ENCODE results near the gene MEGF11.
"Not testable (repeated sequence)": the region's sequence is repeated elsewhere in the genome, so short reads cannot be mapped to it uniquely, and the experiment has no call there.

Gene MEGF11

DNA sequence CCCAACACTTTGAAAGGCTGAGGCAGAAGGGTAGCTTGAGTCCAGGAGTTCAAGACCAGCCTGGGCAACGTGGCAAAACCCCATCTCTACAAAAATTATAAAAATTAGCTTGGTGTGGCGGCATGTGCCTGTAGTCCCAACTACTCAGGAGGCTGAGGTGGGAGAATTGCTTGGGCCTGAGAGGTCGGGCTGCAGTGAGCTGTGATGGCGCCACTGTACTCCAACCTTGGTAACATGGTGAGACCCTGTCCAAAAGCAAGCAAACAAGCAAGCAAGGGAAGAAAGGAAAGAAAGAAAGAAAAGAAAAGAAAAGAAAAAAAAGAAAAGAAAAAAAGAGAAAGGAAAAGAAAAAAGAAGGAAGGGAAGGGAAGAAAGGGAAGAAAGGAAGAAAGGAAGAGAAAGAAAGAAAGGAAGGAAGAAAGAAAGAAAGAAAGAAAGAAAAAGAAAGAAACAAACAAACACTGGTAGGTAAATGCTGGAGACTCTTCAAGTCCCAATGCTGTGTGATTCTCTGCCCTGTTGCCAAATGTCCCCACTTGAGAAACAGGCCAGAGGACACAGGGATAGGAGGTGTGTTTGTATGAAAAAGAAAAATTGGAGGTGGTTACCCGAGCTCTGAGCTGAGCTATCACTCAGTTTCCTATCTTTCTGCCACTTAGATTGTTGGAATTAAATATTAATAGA, 263.1 kb downstream of the MEGF11 start:
- DNase-seq, result no peak

DNA sequence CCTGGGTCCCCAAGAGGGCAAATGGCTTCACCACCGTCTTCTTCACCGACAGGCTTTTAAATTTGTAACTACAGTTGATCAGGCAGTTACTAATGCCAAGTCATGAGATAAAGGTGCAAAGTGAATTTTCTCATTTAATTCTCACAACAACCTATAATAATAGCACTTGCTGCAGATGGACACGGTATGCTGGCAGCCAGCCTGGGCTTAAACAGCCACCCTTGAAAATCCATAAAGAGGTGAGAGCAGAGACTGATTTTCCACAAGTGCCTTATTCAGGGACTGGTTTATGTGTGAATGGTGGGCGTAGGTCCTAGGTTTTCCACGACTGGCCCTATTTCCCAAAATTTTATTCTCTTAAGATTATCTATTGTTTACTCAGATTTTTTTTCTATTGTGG, 266.4 kb downstream of the MEGF11 start:
- DNase-seq, result no peak

DNA sequence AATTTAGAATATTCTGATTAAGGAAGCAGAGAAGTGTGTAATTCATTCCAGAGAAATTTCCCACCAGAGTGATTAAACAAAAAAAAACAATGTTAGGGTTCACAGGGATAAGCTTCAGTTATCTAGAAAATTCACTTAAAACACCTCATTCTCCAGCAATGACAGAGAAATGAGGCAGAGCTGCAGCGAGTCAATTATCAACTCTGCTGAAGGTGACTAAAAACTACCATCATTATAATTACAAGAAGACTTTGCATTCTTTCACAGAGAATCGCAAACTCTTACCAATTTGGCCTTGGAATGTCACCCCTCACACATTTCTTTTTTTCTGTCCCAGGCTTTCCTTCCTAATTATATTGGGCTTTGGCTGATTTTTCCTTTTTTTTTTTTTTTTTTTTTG, 267.1 kb downstream of the MEGF11 start:
- no peak for DNase-seq

DNA sequence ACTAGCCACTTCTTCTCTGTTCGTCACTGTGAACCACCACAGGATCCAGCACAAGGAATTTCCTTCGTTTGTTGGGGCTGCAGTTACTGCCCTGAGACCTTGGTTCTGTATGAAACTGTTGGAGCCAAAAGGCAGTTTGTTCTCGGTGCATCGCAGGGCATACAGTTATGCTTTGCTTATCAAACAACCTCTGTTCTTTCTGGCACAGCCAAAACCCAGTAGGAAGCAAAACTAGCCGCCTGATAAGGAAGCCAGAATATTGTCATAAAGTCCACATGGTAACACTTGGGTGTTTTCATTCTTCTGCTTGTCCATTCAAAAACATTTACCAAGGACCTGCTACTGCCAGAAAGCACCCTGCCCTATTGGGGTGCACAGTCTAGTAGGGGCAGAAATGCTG, 268.2 kb downstream of the MEGF11 start:
- no peak for DNase-seq

DNA sequence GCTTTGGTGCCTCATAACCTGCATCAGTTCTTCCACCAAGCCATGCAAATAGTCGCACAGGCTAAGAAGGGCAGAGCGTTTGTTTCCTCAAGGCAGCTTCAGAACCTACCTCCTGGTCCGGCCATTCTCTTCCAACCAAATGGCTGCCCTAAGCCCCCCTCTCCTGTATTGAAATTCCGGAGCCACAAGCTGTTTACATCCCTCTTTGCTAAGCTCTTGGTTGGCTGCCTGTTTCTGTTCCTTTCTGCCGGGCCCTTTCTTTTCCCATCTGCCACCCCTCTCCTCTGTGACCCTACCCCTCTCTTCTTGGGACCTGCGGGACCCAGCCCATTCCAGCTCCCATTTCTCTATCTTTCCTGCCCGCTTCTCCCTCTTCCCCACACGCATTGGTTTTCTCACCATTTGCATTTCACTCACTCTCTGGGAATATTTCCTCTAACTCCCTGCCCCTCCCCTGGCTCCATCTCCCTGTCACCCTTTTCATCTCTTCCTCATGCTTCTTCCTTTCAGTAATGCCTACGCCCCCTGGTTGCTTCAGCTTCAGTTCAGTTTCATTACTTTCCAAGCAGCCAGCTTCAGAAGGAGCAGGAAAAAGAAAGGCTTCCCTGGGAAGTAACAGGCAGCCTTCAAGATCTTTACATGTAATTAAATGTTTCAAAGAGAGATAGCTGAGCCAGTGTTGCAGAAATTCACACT, 270.8 kb downstream of the MEGF11 start:
- DNase-seq, result peak; percentile 3

DNA sequence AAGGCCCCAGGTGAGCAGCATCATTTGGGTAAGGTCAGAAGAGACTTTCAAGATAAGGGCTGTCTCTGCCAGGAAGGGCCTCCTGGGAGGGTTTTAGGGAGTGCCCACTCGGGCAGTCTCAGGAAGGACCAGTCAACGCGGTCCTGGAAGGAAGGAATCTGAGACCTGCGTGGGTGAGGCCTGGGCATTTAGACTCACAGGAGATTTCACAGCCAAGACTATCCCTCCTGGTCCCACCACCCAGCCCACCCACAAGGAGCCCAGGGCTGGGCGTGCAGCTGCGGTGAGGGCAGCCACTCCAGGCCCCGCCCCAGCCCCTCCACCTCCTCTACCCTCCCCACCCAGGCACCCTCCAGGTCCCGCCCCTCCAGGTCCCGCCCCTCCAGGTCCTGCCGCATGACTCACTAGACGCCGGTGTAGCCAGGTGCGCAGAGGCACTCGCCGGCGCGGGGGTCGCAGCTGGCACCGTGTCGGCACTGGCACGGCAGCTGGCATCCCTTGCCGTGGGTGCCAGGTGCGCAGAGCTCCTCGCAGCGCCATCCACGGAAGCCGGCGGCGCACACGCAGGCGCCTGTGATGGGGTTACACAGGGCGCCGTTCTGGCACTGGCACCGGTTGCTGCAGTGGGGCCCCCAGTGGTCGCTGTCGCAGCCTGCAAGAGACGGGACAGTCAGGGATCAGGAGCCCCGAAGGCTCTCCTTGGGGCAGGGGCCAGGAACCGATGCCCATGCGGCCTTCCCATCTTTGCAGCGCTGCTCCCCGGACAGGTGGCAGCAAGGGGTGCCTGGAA, 271.5 kb downstream of the MEGF11 start:
- DNase-seq, result peak; percentile 25

DNA sequence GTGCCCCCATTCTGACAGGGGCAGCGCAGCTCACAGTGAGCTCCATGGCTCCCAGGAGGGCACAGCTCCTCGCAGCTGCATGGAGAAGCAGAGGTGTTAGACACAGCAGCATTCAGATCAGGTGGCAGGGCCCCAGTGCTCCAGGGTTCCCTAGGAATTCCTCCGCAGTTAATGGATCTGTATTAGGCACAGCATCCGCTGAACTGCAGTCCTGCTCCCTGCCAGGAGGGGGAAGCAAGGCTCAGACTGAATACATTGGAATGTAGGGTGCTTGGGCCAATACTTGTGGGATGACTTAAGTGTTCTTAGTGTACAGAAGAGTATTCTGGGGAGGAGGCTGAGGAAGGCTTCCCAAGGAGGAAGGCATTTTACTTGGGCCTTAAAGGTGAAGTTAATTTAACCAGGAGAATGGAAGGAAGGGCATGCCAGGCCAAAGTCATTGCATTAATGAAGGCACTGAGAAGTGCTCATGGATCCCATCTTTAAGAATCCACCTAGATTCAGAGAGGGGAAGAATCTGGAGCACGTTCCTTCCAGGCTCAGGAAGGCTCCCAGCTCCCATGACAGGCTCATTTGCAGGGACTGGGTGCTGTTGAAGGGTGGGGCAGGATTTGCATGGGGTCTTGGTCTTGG, 272.6 kb downstream of the MEGF11 start:
- peak; percentile 6 for DNase-seq

DNA sequence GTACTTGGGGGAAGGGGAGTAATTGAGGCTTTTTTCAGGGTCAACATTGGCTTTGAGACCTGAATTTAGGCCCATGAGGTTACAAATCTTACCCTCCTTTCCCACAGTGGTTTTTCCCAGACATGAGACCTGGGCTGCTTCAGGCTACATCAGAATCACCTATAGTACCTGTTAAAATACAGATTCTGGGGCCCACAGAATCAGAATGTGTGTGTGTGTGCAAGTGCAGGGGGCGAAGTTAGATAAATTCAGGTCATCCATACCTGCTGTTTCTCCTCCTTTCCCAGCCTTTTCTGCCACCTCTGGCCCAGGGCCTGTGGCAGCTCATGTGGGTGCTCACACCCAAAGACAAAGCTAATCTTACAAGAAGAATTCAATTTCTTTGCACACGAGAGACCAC, 273.7 kb downstream of the MEGF11 start:
- no peak for DNase-seq

DNA sequence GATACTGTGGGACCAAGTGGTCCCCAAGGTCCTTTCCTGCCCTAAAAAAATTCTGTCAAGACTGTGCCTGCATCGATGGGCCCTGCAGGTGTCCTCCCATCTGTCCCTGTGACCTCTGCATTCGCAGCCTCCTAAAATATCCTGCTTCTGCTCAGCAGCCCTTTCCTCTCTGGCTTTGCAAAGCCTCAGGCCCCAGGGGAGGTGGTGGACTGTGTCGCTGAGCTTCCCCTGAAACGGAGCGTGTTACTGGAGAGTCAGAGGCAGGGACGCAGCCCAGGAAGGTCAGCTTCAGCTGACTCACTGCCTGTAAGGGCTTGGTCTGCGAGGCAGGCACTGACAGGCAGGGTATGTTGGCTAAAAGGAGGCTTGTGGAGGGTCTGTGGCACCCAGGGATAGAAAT, 274.2 kb downstream of the MEGF11 start:
- no peak for DNase-seq

DNA sequence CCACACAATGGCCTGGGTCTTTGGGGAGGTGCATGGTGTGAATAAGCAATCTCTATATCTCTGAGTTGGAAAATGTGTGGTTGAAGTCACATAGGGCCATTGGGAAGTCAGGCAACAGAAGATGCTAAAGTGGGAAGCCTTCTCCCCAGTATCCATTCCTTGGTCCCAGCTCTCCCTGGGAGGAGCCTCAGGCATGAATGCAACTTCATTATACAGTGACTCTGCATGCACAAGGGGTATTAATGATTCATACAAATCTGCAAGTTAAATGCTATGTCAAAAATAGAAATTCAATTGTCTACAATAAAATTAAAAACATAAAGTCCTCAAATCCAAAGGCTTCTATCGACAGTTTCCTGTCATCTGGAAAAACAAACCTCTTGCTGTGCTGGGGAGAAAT, 275.4 kb downstream of the MEGF11 start:
- DNase-seq, result no peak

DNA sequence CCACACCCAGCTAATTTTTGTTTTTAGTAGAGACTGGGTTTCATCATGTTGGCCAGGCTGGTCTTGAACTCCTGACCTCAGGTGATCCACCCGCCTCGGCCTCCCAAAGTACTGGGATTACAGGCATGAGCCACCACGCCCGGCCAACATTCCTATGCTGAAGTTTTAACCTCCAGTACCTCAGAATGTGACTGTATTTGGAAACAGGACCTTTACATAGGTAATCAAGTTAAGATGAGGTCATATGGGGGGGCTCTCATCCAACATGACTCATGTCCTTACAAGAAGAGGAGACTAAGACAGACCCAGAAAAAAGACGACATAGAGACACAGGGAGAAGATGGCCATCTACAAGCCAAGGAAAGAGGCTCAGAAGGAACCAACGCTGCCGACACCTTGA, 277.4 kb downstream of the MEGF11 start:
- DNase-seq, result not testable (repeated sequence)

DNA sequence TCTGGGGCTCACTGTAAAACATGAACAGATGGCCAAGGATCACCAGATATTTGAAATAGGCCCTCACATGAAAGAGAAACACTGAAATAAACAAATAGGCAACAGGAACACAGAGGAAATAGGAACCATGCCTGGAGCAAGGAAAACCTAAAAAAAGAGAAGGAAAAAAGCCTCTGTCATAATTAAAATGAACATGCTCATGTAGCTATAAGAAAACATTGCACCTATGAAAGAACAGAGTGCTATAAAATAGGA, 281.9 kb downstream of the MEGF11 start:
- DNase-seq, result no peak

DNA sequence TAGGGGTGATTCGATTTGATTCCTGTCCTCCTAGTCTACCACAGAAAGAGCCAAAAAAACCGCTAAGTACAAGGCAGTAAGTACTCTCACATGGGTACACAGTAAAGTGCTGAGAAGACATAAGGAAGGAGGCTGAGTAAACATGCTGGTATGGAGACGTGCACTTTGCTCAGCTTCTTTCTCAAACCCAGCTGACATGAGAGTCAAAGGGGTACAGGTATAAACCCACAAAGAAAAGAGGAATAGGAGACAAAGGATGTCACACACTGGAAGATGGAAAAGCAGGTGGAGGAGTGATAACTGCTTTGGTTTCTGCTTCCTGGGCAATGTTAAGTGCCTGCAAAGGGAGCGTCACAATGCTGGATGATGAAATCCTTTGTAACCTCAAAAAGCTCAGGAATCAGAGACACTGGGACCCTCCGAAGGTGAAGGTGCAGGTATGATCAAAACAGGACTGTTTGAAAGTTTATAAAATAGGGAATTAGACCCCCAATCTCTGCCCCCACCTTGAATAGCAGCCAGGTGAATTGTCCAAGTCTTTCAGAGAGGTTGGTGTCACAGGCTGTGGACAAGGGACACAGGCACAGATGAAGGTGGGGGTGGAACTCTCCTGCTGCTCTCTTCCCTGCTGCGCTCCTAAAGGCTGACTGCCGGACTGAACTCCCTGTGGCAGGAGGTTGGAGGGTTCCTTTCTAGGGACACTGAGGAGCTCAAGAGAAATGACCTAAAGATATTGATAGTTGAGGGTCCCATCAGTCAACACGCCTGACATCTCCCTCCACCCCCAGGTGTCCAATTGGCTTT, 282.4 kb downstream of the MEGF11 start:
- DNase-seq, result no peak

DNA sequence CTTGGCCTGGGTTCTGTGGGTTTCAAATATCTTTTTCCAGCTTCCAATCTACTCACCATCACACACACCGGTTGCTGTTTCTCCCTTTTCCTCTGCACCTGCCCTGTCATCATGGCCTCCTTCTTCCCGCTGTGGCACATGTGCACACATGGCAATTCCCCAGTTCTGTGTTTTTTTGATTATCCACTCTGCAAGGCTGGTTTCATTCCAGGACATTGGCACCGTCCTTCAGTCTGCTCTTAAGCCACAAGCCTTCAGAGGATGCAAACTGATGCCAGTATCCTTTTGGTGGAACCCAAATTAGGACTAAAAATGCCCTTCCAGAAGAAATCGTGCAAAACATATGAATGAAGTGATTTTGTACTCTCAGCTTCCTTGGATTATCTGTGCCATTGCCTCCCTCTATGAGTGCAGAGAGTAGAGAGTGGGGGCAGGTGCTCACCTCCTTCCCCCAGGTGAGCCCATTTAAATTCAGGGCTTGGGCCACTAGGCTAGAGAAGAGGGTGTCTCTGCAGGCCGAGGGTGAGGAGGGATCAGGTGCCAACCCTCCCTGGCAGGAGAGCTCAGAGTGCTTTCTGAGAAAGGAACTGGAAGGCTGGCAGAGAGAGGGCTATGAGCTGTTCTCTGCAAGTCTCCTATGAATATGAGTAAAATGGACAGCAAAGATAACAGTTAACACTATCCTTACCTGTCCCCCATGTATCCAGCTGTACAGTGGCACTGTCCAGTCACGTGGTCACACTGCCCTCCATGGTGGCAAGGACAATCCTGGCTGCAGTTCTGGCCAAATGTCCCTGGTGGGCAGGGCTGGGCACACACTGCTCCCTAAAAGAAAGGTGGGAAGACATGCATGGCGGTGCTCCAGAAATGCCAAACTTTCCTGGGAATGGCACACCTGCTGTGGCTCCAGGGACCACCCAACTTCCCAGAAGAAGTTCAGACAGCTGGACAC, 283.4 kb downstream of the MEGF11 start:
- no peak for DNase-seq

DNA sequence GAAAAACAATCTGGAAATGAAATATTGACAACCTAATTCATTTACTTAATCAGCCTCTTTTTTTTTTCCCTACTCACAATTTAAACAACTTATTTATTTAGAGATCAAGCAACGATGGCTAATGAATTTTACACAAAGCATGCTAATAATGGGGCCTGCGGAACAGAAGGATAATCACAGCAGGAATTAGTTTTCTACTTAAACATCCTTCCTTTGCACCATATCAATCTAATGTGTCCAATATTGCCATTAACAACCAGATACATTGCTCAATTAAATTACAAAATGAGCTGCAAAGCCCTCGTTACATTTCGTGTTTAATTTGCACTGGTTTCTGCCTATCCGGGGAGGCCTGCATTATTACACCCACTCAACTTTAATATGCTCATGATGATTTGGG, 285.0 kb downstream of the MEGF11 start:
- DNase-seq, result no peak

DNA sequence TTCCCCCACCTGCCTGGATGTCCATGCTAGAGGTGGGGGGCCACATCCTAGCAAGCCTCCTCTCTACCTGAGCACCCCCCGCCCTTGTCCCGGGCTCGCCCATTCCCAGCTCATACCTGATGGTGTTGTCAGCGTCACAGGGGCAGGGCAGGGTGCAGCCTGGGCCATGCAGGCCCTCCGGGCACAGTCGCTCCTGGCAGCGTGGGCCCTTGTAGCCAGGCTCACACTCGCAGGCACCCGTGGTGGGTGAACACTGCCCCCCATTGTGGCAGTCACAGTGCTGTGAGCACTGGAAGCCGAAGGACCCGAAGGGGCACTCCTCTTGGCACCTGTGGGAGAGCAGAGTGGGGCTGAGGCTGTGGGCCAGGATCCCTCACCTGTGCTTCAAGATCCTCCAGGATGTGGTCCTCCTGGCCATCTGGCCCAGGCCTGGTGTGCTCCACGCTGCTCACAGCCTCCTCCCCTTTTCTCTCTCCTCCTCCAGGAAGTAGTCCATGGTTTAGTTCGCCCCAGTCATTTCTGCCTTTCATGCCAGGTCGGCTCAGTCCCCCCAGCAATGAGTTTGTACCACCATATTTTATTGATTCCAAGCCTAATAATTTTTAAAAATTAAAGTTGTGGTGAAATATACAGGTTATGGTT, 288.6 kb downstream of the MEGF11 start:
- no peak for DNase-seq

DNA sequence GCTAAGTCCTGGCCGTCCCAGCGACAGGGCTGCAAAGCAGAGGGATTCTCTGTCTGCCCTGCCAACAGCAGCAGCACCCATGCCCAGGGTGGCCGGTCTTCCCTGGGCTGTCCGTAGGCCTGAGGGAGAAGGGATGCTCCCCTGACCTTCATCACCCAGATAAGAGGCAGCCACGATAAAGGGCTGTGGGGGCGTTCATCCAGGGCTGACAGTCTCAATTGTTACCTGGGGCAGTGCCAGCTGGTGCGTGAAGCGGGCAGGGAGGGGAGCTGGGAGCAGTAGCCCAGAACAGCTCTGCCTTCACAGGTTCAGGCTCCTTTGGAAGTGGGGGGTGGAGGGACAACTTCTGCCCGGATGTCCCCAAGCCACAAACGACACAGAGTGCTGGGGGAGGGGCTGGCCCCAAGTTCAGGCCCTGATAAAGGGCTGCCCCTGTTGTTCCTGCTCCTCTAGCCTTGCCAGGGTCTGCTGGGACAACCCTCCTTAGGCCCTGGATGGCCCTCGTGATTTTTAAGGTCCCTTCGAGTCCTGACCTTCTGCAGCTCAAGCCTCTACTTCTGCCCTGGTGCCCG, 289.6 kb downstream of the MEGF11 start:
- DNase-seq, result no peak

DNA sequence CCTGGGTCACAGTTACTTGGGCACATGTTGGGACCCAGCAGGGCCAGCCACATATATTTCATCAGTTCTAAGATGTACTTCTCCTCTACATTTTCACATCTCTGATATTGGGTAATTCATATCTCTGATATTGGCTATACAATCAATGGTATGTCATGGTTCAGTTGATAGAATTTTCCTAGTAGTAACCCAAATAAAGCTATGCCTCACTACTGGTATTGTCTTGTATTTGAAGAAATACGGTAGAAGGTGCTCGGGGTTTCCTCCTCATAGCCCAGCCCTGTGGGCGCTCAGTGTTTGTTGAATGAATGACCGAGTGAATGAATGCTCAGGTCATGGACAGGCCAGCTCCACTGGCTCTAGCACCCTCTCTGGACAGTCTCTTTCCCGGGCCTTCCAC, 290.2 kb downstream of the MEGF11 start:
- DNase-seq, result no peak

DNA sequence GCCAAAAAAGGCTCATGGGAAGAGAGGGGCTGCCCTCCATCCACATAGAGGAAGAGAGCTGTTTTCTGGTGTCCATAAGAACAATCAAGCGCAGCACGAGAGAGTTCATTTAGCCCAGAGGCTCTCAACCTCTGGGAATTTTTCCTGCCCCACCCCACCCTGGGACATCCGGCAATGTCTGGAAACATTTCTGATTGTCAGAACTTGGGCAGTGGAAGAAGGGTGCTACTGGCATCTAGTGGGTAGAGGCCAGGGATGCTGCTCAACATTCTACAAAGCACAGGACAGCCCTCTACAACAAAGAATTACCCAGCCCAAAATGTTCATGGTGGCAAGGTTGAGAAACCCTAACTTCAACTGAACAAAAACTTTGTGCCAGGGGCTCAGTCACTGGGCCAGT, 291.4 kb downstream of the MEGF11 start:
- DNase-seq, result no peak

DNA sequence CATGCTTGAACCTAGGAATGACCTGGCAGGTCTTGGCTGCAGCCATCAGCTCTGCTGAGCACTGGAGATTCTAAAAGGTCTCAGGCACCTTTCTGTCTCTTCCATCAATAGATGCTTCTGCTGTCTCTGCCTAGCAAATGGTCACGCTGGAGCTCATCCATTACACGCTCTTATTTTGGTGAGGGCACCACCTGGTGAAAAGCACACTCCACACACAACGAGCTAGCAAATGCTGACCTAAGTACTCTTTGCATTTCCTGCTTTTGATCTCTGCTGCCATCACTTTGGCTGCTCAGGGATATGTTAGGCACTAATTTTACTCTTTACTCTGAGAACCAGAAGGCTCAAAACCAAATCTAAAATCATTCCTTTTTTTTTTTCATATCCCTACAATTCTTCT, 293.0 kb downstream of the MEGF11 start:
- no peak for DNase-seq

DNA sequence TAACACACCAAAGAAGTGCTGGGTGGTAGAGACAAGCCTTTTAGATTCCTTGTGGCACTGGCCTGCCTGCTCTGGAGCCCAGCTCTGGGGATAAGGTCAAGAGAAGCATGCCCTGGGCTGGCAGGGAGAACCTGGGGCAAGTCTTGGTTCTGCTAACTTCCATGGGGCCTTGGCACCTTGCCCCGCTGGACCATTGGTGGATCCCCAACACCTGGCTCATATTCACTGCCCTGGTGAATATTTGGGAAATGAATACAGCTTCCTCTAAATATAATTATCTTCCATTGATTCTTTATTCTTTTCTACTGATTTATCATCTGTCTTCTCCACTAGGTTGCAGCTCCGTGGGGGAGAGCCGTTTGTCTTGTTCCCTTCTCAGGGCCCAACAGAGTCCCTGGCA, 294.7 kb downstream of the MEGF11 start:
- DNase-seq, result no peak
